ENCODE results near the gene TMCO2. TPM values are rescaled to one million over a fixed set of nuclear protein-coding genes. Genes with fewer than 3 reads are reported as not detected.

Gene TMCO2
- total RNA-seq, 1 donor from 2014 or later: not detected

GRCh38 chr1:40265919-40266318, 18.2 kb downstream of the TMCO2 start:
- no peak for DNase-seq (ENCODE audit: low spot score in 2 of 2)
- H3K9me3 ChIP-seq: no peaks in the 10 kb centered on the region
- peaks cover 4 to 67% of the 10 kb centered on the region in 2 donors for H3K4me1 ChIP-seq
- no peak for TF ChIP-seq CTCF (IDR thresholded peaks at IDR 0.05)
- no peak overlapping the region for H3K4me3 ChIP-seq
- no peaks in the 10 kb centered on the region for H3K27me3 ChIP-seq
- H3K36me3 ChIP-seq: peaks cover 32 to 44% of the 10 kb centered on the region in 2 donors
- peak overlapping the region; percentile 81 to 89 for H3K27ac ChIP-seq
- intact Hi-C loops (cut with DNase I): loop anchor here (2.0 to 5.0 kb wide), 2 partner anchors 225 to 426 kb away; partner anchors contain the start of genes CAP1 and NFYC

GRCh38 chr1:40266786-40267535, 19.2 kb downstream of the TMCO2 start:
- peaks cover 0 to 61% of the 10 kb centered on the region in 2 donors for H3K4me1 ChIP-seq

GRCh38 chr1:40267767-40268187, 20.0 kb downstream of the TMCO2 start:
- intact Hi-C loops (cut with DNase I): loop anchor here (5.0 kb wide), 1 partner anchor 425 kb away; the partner anchor contains the start of gene NFYC
- Histone ChIP-seq H3K27ac (peak overlapping the region; percentile 81 to 89), H3K36me3 (peaks cover 34 to 44% of the 10 kb centered on the region in 2 donors), H3K27me3 (no peaks in the 10 kb centered on the region), H3K4me3 (peak overlapping the region in 1 of 2 donors; percentile 11), H3K9me3 (no peaks in the 10 kb centered on the region), H3K4me1 (peaks cover 0 to 57% of the 10 kb centered on the region in 2 donors)
- peak in 1 of 2 donors; percentile 69 for DNase-seq (ENCODE audit: low spot score in 2 of 2)
- no peak for TF ChIP-seq CTCF (IDR thresholded peaks at IDR 0.05)

More at GRCh38 chr1:40266786-40267535, 19.2 kb downstream of the TMCO2 start:
- Histone ChIP-seq H3K4me3 (peak overlapping the region in 1 of 2 donors; percentile 11), H3K36me3 (peaks cover 34 to 43% of the 10 kb centered on the region in 2 donors), H3K27ac (peak overlapping the region; percentile 81 to 89), H3K27me3 (no peaks in the 10 kb centered on the region), H3K9me3 (no peaks in the 10 kb centered on the region)
- no peak for TF ChIP-seq CTCF (IDR thresholded peaks at IDR 0.05)
- no peak for DNase-seq (ENCODE audit: low spot score in 2 of 2)
- intact Hi-C loops (cut with DNase I): loop anchor here (5.0 kb wide), 1 partner anchor 425 kb away; the partner anchor contains the start of gene NFYC

- peaks cover 0 to 52% of the 10 kb centered on the region in 2 donors for H3K4me1 ChIP-seq
- no peak for DNase-seq (ENCODE audit: low spot score in 2 of 2)
- no peaks in the 10 kb centered on the region for H3K27me3 ChIP-seq
- intact Hi-C loops (cut with DNase I): loop anchor here (5.0 kb wide), 1 partner anchor 424 kb away; the partner anchor contains the start of gene NFYC
- peak overlapping the region; percentile 81 to 85 for H3K27ac ChIP-seq
- H3K4me3 ChIP-seq: peak overlapping the region in 1 of 2 donors; percentile 11
- TF ChIP-seq CTCF (IDR thresholded peaks at IDR 0.05): no peak
- H3K36me3 ChIP-seq: peaks cover 37 to 47% of the 10 kb centered on the region in 2 donors
- no peaks in the 10 kb centered on the region for H3K9me3 ChIP-seq
Observed at GRCh38 chr1:40268211-40268610, 20.5 kb downstream of the TMCO2 start.

- Histone ChIP-seq H3K27me3 (no peaks in the 10 kb centered on the region), H3K9me3 (no peaks in the 10 kb centered on the region), H3K4me3 (no peak overlapping the region), H3K4me1 (peaks cover 0 to 36% of the 10 kb centered on the region in 2 donors), H3K27ac (peak overlapping the region; percentile 42 to 54), H3K36me3 (peaks cover 50 to 62% of the 10 kb centered on the region in 2 donors)
- no peak for TF ChIP-seq CTCF (IDR thresholded peaks at IDR 0.05)
- no peak for DNase-seq (ENCODE audit: low spot score in 2 of 2)
- intact Hi-C loops (cut with DNase I): no loop called here
Observed at GRCh38 chr1:40270152-40270834, 22.6 kb downstream of the TMCO2 start.
